WTC11 (cell line): ENCODE data around the gene ASTN2. TPM values are rescaled to one million over a fixed set of nuclear protein-coding genes. Genes with fewer than 3 reads are reported as not detected.
A peak's percentile ranks its signal among the peaks of the same experiment; 100 is the strongest.

Experiments used
- ATAC-seq: fragments of 200-7000 bp; cut with Tn5 transposase; 2 replicates; pipeline ENCODE4 v1.10.0; 2021; ENCODE audit warnings: mild to moderate bottlenecking, moderate library complexity
- CTCF ChIA-PET: fragments of 300-600 bp; sonication (Branson Sonifier 250); formaldehyde crosslinking; loops from one replicate; lab custom pipeline; 2021; ENCODE audit warnings: antibody characterized with exemption; lab: Charles Lee
- POLR2A ChIA-PET: fragments of 350-600 bp; sonication (Branson Sonifier 250); formaldehyde crosslinking; loops from one replicate; lab custom pipeline; 2021; ENCODE audit warnings: antibody characterized with exemption; lab: Charles Lee
- DNase-seq: peaks from one replicate; pipeline ENCODE4 v3.0.0; 2021; ENCODE audit warnings: low spot score
- H3K27ac Mint-ChIP-seq: 2 replicates; pipeline ENCODE4 v1.8.0; 2021; ENCODE audit warnings: mixed read lengths
- H3K27me3 Mint-ChIP-seq: 2 replicates; pipeline ENCODE4 v1.8.0; 2021; ENCODE audit warnings: low read depth, mild to moderate bottlenecking, moderate library complexity, mixed read lengths
- H3K36me3 Mint-ChIP-seq: 2 replicates; pipeline ENCODE4 v1.8.0; 2021; ENCODE audit warnings: mixed read lengths
- H3K4me1 Mint-ChIP-seq: 2 replicates; pipeline ENCODE4 v1.8.0; 2022; ENCODE audit warnings: mixed read lengths
- H3K4me3 Mint-ChIP-seq: 2 replicates; pipeline ENCODE4 v1.8.0; 2021; ENCODE audit warnings: mild to moderate bottlenecking, moderate library complexity, mixed read lengths
- H3K9me3 Mint-ChIP-seq: 2 replicates; pipeline ENCODE4 v1.8.0; 2021; ENCODE audit warnings: mixed read lengths
- AR ChIP-seq: fragments of 250-450 bp; sonication (Bioruptor Pico); IDR thresholded peaks from 2 replicates; pipeline ENCODE4 v1.9.0; 2021; ENCODE audit warnings: mild to moderate bottlenecking
- ARID4B ChIP-seq: sonication (generic); formaldehyde crosslinking; IDR thresholded peaks from 2 replicates; pipeline ENCODE4 v1.8.0; 2023; ENCODE audit warnings: missing genetic modification reagents, mild to moderate bottlenecking, borderline replicate concordance
- ATF3 ChIP-seq: sonication (generic); formaldehyde crosslinking; conservative IDR thresholded peaks from 2 replicates; pipeline ENCODE4 v1.8.1; 2022; ENCODE audit warnings: mild to moderate bottlenecking, missing genetic modification reagents
- CDX4 ChIP-seq: fragments of 250-450 bp; sonication (Bioruptor Pico); IDR thresholded peaks from 2 replicates; pipeline ENCODE4 v1.9.0; 2021; ENCODE audit warnings: moderate library complexity, mild to moderate bottlenecking, inconsistent platforms, borderline replicate concordance
- ETV6 ChIP-seq: sonication (generic); formaldehyde crosslinking; IDR thresholded peaks from 2 replicates; pipeline ENCODE4 v1.8.1; 2022; ENCODE audit warnings: mild to moderate bottlenecking, missing genetic modification reagents
- HMGA2 ChIP-seq: fragments of 250-450 bp; sonication (Bioruptor Pico); IDR thresholded peaks from 2 replicates; pipeline ENCODE4 v1.4.0; 2021; ENCODE audit warnings: mild to moderate bottlenecking, moderate library complexity
- IRF1 ChIP-seq: sonication (generic); formaldehyde crosslinking; IDR thresholded peaks from 2 replicates; pipeline ENCODE4 v1.8.0; 2023; ENCODE audit warnings: missing genetic modification reagents
- JUN ChIP-seq: sonication (generic); formaldehyde crosslinking; IDR thresholded peaks from 2 replicates; pipeline ENCODE4 v1.8.0; 2023; ENCODE audit warnings: mild to moderate bottlenecking, missing genetic modification reagents
- NFATC4 ChIP-seq: fragments of 250-450 bp; sonication (Bioruptor Pico); IDR thresholded peaks from 2 replicates; pipeline ENCODE4 v1.9.0; 2021; ENCODE audit warnings: mild to moderate bottlenecking
- NFE2L1 ChIP-seq: sonication (generic); formaldehyde crosslinking; IDR thresholded peaks from 2 replicates; pipeline ENCODE4 v1.8.1; 2023; ENCODE audit warnings: missing genetic modification reagents
- NFYB ChIP-seq: sonication (generic); formaldehyde crosslinking; conservative IDR thresholded peaks from 2 replicates; pipeline ENCODE4 v1.8.0; 2022; ENCODE audit warnings: low read depth, missing genetic modification reagents
- OVOL2 ChIP-seq: fragments of 250-450 bp; sonication (Bioruptor Pico); IDR thresholded peaks from 2 replicates; pipeline ENCODE4 v1.9.0; 2021; ENCODE audit warnings: mild to moderate bottlenecking, borderline replicate concordance
- PRRX2 ChIP-seq: fragments of 250-450 bp; sonication (Bioruptor Pico); IDR thresholded peaks from 2 replicates; pipeline ENCODE4 v1.8.0; 2021; ENCODE audit warnings: mild to moderate bottlenecking
- SP1 ChIP-seq: sonication (generic); formaldehyde crosslinking; conservative IDR thresholded peaks from 2 replicates; pipeline ENCODE4 v1.8.1; 2022; ENCODE audit warnings: missing genetic modification reagents
- ZBTB43 ChIP-seq: sonication (generic); formaldehyde crosslinking; IDR thresholded peaks from 2 replicates; pipeline ENCODE4 v1.8.1; 2023; ENCODE audit warnings: mild to moderate bottlenecking, missing genetic modification reagents
- ZNF138 ChIP-seq: sonication (generic); formaldehyde crosslinking; conservative IDR thresholded peaks from 2 replicates; pipeline ENCODE4 v1.8.1; 2022; ENCODE audit warnings: mild to moderate bottlenecking, moderate library complexity, missing genetic modification reagents
- ZNF232 ChIP-seq: sonication (generic); formaldehyde crosslinking; IDR thresholded peaks from 2 replicates; pipeline ENCODE4 v1.8.0; 2022; ENCODE audit warnings: mild to moderate bottlenecking, missing genetic modification reagents
- ZNF396 ChIP-seq: fragments of 250-450 bp; sonication (Bioruptor Pico); IDR thresholded peaks from 2 replicates; pipeline ENCODE4 v1.8.0; 2021; ENCODE audit warnings: mild to moderate bottlenecking, moderate library complexity, borderline replicate concordance
- ZSCAN18 ChIP-seq: fragments of 250-450 bp; sonication (Bioruptor Pico); IDR thresholded peaks from 2 replicates; pipeline ENCODE4 v2.1.2; 2022; ENCODE audit warnings: mild to moderate bottlenecking, moderate library complexity
- total RNA-seq: library from RNA; stranded (reverse); gene quantifications from 3 replicates; pipeline ENCODE4 v1.2.3, GENCODE V29; 2021

Gene ASTN2
- total RNA-seq, 1 experiment from 2014 or later = 16.2 TPM

- no peak for TF ChIP-seq ARID4B (CRISPR knock-in tag)
- no peak for TF ChIP-seq ATF3 (CRISPR knock-in tag)
- TF ChIP-seq AR (CRISPR knock-in tag) = no peak
- TF ChIP-seq IRF1 = no peak
Measured at GRCh38 chr9:116555119-116555518, 859.7 kb downstream of the ASTN2 start (continued).

- ChIA-PET CTCF (no interaction called here), POLR2A (no interaction called here)
- Mint-ChIP-seq H3K27me3 (no peaks in the 10 kb centered on the region), H3K36me3 (no peaks in the 10 kb centered on the region), H3K4me1 (0 out of 2 replicates have a peak, but pooled peaks cover 3% of the 10 kb centered on the region), H3K27ac (no peak overlapping the region)
- DNase-seq = no peak
- no peak for TF ChIP-seq CDX4 (CRISPR knock-in tag)
- TF ChIP-seq, all 79 proteins: peak for 0
- ATAC-seq = peak; percentile 29; the same call in 1 of the 2 replicates
- Mint-ChIP-seq H3K9me3 (no peaks in the 10 kb centered on the region), H3K4me3 (no peak overlapping the region)
Measured at GRCh38 chr9:116550696-116551436, 864.0 kb downstream of the ASTN2 start.

GRCh38 chr9:116549786-116550660 lies 864.8 kb downstream of the ASTN2 start:
- Mint-ChIP-seq H3K27ac (no peak overlapping the region), H3K36me3 (no peaks in the 10 kb centered on the region), H3K9me3 (no peaks in the 10 kb centered on the region), H3K4me1 (0 out of 2 replicates have a peak, but pooled peaks cover 3% of the 10 kb centered on the region), H3K27me3 (no peaks in the 10 kb centered on the region), H3K4me3 (no peak overlapping the region)
- POLR2A ChIA-PET = no interaction called here
- DNase-seq = no peak
- no peak for ATAC-seq
- CTCF ChIA-PET = interaction anchor here (1.7 kb wide), 1 partner anchor 55 kb away, joined by 4 read pairs; no protein-coding TSS in a partner anchor
- TF ChIP-seq ZNF138 (CRISPR knock-in tag) (no peak), JUN (CRISPR knock-in tag) (no peak), PRRX2 (no peak), ZNF232 (CRISPR knock-in tag) (no peak), NFYB (no peak), ZNF396 (no peak), ZSCAN18 (CRISPR knock-in tag) (no peak), HMGA2 (CRISPR knock-in tag) (no peak), NFE2L1 (no peak), ETV6 (CRISPR knock-in tag) (no peak), ZBTB43 (CRISPR knock-in tag) (no peak), OVOL2 (CRISPR knock-in tag) (no peak), NFATC4 (CRISPR knock-in tag) (no peak), SP1 (CRISPR knock-in tag) (no peak)
